NCI-H187 treated with DMSO at 0.1 percent for 48 hours (cell line): ENCODE results near the gene PRPH2.
"Not testable (repeated sequence)": the region's sequence is repeated elsewhere in the genome, so short reads cannot be mapped to it uniquely, and the experiment has no call there.

Experiments
- DNase-seq: peaks from one replicate; lab custom pipeline; 2025; lab: John Stamatoyannopoulos, UW

PRPH2 gene

GRCh38 chr6:42742116-42742894 is 19.9 kb upstream of the PRPH2 start:
- peak; percentile 15 for DNase-seq

GRCh38 chr6:42740725-42741124 is 18.3 kb upstream of the PRPH2 start:
- DNase-seq, result no peak

GRCh38 chr6:42735976-42736375 is 13.6 kb upstream of the PRPH2 start:
- DNase-seq, result no peak

GRCh38 chr6:42733867-42734481 is 11.6 kb upstream of the PRPH2 start:
- not testable (repeated sequence) for DNase-seq

GRCh38 chr6:42729731-42730130 is 7.3 kb upstream of the PRPH2 start:
- DNase-seq, result no peak

GRCh38 chr6:42727627-42728026 is 5.2 kb upstream of the PRPH2 start:
- DNase-seq, result no peak

- no peak for DNase-seq
Measured at GRCh38 chr6:42727087-42727611, 4.8 kb upstream of the PRPH2 start.

- DNase-seq, result peak; percentile 29
Measured at GRCh38 chr6:42726485-42727086, 4.2 kb upstream of the PRPH2 start.

- no peak for DNase-seq
Measured at GRCh38 chr6:42726026-42726425, 3.6 kb upstream of the PRPH2 start.

- no peak for DNase-seq
Measured at GRCh38 chr6:42724825-42725224, 2.4 kb upstream of the PRPH2 start.

GRCh38 chr6:42720739-42721138 is 1.7 kb downstream of the PRPH2 start:
- DNase-seq, result no peak

- DNase-seq, result no peak
Measured at GRCh38 chr6:42715871-42716270, 6.5 kb downstream of the PRPH2 start.

- DNase-seq, result no peak
Measured at GRCh38 chr6:42714098-42714761, 8.2 kb downstream of the PRPH2 start.

GRCh38 chr6:42711930-42712329 is 10.5 kb downstream of the PRPH2 start:
- DNase-seq, result no peak

- peak; percentile 27 for DNase-seq
Measured at GRCh38 chr6:42710316-42710715, 12.1 kb downstream of the PRPH2 start.

GRCh38 chr6:42709871-42710270 is 12.5 kb downstream of the PRPH2 start:
- DNase-seq, result no peak

GRCh38 chr6:42708096-42708495 is 14.3 kb downstream of the PRPH2 start:
- DNase-seq, result no peak

- DNase-seq, result no peak
Measured at GRCh38 chr6:42707595-42707994, 14.8 kb downstream of the PRPH2 start.

- DNase-seq, result no peak
Measured at GRCh38 chr6:42704937-42705374, 17.4 kb downstream of the PRPH2 start.

GRCh38 chr6:42704251-42704936 is 18.0 kb downstream of the PRPH2 start:
- peak; percentile 15 for DNase-seq

- not testable (repeated sequence) for DNase-seq
Measured at GRCh38 chr6:42702786-42703185, 19.6 kb downstream of the PRPH2 start.

- DNase-seq, result no peak
Measured at GRCh38 chr6:42702200-42702599, 20.2 kb downstream of the PRPH2 start.
